HCT116 (cell line): ENCODE results near the gene TRIM50.

ENCODE experiments used
- EZH2 ChIP-seq: fragments of 200-600 bp; sonication (generic); IDR thresholded peaks from 2 replicates; pipeline ENCODE4 v1.6.1; 2017; ENCODE audit warnings: antibody characterized with exemption, mixed run types
- JUND ChIP-seq: IDR thresholded peaks from 2 replicates; pipeline ENCODE4 v1.6.1; 2012
- POLR2A ChIP-seq: IDR thresholded peaks from 2 replicates; pipeline ENCODE4 v1.7.0; 2011; ENCODE audit warnings: borderline replicate concordance; ENCODE audit not compliant: insufficient read depth, insufficient read length; ENCODE audit errors: extremely low read depth
- POLR2AphosphoS5 ChIP-seq: IDR thresholded peaks from 2 replicates; pipeline ENCODE4 v1.6.1; 2011; ENCODE audit warnings: mild to moderate bottlenecking, low read depth, low read length, moderate library complexity
- SP1 ChIP-seq: IDR thresholded peaks from 2 replicates; pipeline ENCODE4 v1.6.1; 2012; ENCODE audit warnings: low read depth
- TCF7L2 ChIP-seq: IDR thresholded peaks from 2 replicates; pipeline ENCODE4 v1.7.0; 2011; ENCODE audit warnings: borderline replicate concordance, inconsistent platforms; ENCODE audit not compliant: insufficient read depth, insufficient read length; ENCODE audit errors: extremely low read depth
- YY1 ChIP-seq: IDR thresholded peaks from 2 replicates; pipeline ENCODE4 v1.6.1; 2011; ENCODE audit warnings: low read length, low read depth, moderate library complexity, mild to moderate bottlenecking; ENCODE audit not compliant: insufficient replicate concordance; ENCODE audit errors: extremely low read depth
- ZNF274 ChIP-seq: fragments of 200-500 bp; sonication (Bioruptor generic); IDR thresholded peaks from 2 replicates; pipeline ENCODE4 v1.6.1; 2014; ENCODE audit warnings: mild to moderate bottlenecking, low read depth, low read length, inconsistent platforms
- TF ChIP-seq, protein P1 (sequence below), 3 experiments: fragments of 200-600 bp in 1 of 3; sonication (generic) in 1 of 3; IDR thresholded peaks in 2 of 3; conservative IDR thresholded peaks in 1 of 3; 2 replicates each; pipeline ENCODE4 v1.5.1; 2012 to 2017; ENCODE audit warnings: low read depth in 2 of 3, low read length in 2 of 3, antibody characterized with exemption in 1 of 3, borderline replicate concordance in 1 of 3, control low read depth in 1 of 3, mild to moderate bottlenecking in 1 of 3, mixed read lengths in 1 of 3, mixed run types in 1 of 3, moderate library complexity in 1 of 3; ENCODE audit not compliant: insufficient read depth in 1 of 3
- TF ChIP-seq, protein P2 (sequence below): IDR thresholded peaks from 2 replicates; pipeline ENCODE4 v1.6.1; 2012
- TF ChIP-seq, protein P3 (sequence below): IDR thresholded peaks from 2 replicates; pipeline ENCODE4 v1.6.1; 2012

DNA sequence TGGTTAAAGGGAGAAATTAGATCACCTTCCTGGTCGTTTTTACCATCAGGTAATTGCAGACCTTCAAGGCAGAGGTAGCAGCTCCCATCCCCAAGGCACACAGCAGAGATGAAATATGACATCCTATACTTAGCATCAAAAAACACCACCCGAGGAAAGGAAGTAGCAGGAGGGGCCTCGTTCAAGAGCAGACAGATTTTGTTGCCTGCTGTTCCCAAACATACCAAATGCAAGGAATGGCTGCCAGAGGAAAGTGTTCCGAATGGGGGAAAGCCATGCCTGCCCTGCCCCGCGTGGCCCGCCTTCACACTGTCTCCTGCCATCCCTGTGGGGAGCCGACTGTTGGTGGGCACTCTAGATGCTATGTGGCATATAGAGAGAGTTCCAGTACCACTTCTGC lies 18.1 kb upstream of the TRIM50 start:
- TF ChIP-seq EZH2 = no peak
- TF ChIP-seq POLR2AphosphoS5 = no peak
- TF ChIP-seq JUND = no peak
- TF ChIP-seq YY1 = no peak
- TF ChIP-seq POLR2A = no peak
- TF ChIP-seq, protein P1, sequence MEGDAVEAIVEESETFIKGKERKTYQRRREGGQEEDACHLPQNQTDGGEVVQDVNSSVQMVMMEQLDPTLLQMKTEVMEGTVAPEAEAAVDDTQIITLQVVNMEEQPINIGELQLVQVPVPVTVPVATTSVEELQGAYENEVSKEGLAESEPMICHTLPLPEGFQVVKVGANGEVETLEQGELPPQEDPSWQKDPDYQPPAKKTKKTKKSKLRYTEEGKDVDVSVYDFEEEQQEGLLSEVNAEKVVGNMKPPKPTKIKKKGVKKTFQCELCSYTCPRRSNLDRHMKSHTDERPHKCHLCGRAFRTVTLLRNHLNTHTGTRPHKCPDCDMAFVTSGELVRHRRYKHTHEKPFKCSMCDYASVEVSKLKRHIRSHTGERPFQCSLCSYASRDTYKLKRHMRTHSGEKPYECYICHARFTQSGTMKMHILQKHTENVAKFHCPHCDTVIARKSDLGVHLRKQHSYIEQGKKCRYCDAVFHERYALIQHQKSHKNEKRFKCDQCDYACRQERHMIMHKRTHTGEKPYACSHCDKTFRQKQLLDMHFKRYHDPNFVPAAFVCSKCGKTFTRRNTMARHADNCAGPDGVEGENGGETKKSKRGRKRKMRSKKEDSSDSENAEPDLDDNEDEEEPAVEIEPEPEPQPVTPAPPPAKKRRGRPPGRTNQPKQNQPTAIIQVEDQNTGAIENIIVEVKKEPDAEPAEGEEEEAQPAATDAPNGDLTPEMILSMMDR (IDR thresholded peaks at IDR 0.05 in 2 of 3, conservative IDR thresholded peaks at IDR 0.05 in 1 of 3; ENCODE audit: borderline replicate concordance in 1 of 3, insufficient read depth in 1 of 3, low read depth in 2 of 3, low read length in 2 of 3) = no peak
- no peak for TF ChIP-seq ZNF274
- TF ChIP-seq TCF7L2 = no peak
- TF ChIP-seq SP1 = no peak
- TF ChIP-seq, protein P2, sequence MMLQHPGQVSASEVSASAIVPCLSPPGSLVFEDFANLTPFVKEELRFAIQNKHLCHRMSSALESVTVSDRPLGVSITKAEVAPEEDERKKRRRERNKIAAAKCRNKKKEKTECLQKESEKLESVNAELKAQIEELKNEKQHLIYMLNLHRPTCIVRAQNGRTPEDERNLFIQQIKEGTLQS = no peak
- TF ChIP-seq, protein P3, sequence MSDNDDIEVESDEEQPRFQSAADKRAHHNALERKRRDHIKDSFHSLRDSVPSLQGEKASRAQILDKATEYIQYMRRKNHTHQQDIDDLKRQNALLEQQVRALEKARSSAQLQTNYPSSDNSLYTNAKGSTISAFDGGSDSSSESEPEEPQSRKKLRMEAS = no peak
